22Rv1 (cell line): ENCODE measurements around the gene SMTNL2.

Experiments
- ZFX ChIP-seq: fragments of 450-650 bp; IDR thresholded peaks from 2 replicates; pipeline ENCODE4 v1.6.1; 2017; ENCODE audit warnings: antibody characterized with exemption, borderline replicate concordance
- TF ChIP-seq, protein P1 (sequence below): fragments of 450-650 bp; IDR thresholded peaks from 2 replicates; pipeline ENCODE4 v1.5.1; 2017; ENCODE audit warnings: mild to moderate bottlenecking

DNA sequence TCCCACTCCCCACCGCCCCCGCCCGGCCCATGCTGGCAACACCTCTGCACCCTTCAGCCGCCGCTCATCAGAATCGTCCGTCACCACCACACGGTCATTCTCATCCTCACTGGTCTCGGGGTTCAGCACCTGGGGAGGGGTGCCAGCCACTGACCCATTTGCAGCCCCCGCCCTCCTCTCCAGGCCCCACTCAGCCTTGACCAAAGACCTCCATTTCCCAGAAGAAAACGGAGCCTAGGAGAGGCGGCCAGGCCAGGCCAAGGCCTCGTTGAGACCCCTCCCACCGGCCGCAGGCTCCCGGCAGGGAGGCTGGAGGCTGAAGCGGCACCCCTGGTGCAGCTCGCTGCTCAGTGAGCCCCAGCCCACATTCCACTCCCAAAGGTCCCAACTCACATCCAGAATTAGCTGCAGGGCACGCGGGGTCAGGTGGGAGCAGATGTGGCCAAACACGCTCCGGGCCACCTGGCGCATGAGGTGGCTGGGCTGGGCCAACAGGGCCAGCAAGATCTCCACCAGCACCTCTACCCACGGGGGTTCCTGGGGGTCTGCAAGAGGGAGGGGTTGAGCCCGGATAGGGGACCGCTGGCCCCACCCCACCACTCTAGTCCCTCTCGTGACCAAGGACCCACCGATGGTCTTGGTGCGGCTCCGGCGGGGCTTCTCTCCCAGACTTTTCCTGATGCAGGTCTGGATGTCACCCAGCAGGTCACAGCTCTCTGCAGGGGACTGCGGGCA is 38.9 kb upstream of the SMTNL2 start:
- TF ChIP-seq, protein P1, sequence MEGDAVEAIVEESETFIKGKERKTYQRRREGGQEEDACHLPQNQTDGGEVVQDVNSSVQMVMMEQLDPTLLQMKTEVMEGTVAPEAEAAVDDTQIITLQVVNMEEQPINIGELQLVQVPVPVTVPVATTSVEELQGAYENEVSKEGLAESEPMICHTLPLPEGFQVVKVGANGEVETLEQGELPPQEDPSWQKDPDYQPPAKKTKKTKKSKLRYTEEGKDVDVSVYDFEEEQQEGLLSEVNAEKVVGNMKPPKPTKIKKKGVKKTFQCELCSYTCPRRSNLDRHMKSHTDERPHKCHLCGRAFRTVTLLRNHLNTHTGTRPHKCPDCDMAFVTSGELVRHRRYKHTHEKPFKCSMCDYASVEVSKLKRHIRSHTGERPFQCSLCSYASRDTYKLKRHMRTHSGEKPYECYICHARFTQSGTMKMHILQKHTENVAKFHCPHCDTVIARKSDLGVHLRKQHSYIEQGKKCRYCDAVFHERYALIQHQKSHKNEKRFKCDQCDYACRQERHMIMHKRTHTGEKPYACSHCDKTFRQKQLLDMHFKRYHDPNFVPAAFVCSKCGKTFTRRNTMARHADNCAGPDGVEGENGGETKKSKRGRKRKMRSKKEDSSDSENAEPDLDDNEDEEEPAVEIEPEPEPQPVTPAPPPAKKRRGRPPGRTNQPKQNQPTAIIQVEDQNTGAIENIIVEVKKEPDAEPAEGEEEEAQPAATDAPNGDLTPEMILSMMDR = no peak
- no peak for TF ChIP-seq ZFX
